Adipose tissue (tissue), 3 donors: ENCODE data around the gene RAB40C. TPM values are rescaled to one million over a fixed set of nuclear protein-coding genes. Genes with fewer than 3 reads are reported as not detected.
A peak's percentile ranks its signal among the peaks of the same experiment; 100 is the strongest.

ENCODE experiments used
- H3K27ac ChIP-seq: one replicate; pipeline ENCODE4 v1.5.1; 2013; ENCODE audit warnings: low read depth, low read length
- WGBS, 3 donors: extraction: QIAGEN DNeasy Blood & Tissue Kit; methylation state at CpG; one replicate each; pipeline ENCODE4 v1.1.7; 2013; 5-methylcytosine and 5-hydroxymethylcytosine counted together
- polyA plus RNA-seq, 3 donors: library from polyadenylated mRNA; stranded (reverse); fragments of 200-250 nt; gene quantifications; one replicate each; pipeline ENCODE4 v1.2.3, GENCODE V29; 2013
- donor health status: healthy with polysubstance abuse.
- donor health status: Bipolar disorder and iron deficiency.
- donor health status: healthy.

RAB40C gene, protein sequence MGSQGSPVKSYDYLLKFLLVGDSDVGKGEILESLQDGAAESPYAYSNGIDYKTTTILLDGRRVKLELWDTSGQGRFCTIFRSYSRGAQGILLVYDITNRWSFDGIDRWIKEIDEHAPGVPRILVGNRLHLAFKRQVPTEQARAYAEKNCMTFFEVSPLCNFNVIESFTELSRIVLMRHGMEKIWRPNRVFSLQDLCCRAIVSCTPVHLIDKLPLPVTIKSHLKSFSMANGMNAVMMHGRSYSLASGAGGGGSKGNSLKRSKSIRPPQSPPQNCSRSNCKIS
- 10 to 100 TPM; 16.0 to 42.5 (median 21.2) TPM for polyA plus RNA-seq

DNA sequence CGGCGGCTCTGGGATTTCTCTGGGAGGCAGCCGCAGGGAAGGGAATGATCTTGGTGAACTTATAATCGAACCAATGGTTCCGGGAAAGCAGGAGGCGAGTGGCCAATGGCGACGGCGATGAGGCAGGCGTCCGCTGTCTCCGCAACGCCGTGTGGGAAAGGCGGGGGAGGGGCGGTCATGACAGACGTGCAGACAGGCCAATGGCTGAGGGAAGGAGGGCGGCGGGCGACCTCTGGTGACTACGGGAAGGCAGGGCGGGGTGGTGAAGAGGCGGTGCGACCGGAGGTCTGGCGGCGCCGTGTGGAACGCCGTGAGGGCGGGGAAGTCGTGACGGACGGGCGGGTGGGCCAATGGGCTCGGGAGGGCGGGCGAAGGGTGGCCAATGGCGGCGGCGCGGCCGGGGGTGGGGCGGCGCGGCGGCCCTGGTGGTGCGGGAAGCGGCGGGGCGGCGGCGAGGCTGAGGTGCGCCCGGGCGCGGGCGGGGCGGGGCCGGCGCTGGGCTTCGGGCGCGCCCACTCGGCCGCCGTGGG, at the start of gene RAB40C:
Gene RAB40C, plus strand, starts transcription at position 409 of the 530 bp plus-strand sequence. CDS start 226 bp downstream, outside the sequence.
- 0 to 1% (median 1%) methylated on average over 47 to 62 of the region's 67 CpGs for WGBS, 3 donors
- H3K27ac ChIP-seq = peak within 1 kb of the TSS; percentile 63

DNA sequence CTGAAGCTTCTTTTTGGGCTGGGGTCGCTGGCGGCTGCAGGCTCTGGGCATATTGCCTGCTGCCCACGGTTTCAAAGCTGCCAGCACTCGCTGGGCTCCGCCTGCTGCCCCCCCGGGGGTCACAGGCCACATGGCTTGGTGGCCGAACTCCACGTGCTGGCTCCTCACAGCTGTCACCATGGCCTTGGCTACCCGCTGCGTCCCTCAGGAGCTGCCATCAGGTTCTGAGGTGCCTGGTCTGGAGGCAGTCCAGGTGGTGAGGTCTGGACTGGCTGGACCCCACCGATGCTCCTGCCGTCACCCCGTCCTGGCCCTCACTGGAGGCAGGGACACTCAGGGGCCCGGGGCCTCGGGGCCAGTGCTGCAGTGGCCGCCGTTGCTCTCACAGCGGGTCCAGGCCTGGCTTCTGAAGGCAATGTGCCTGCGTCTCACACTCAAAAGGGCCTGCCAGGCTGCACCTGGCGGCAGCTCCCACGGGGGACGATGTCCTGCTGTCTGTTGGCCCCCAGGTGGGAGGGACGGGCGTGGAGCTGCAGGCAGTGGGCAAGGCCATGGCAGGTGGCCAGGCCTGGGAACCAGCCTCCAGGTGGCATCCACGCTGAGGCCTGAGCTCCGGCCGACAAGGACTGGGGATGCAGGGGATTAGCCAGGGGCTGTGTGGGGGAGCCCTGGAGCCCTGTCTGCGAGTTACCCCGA, 49.1 kb upstream of the RAB40C start:
- H3K27ac ChIP-seq = no peak overlapping the region
- 50 to 91% (median 90%) methylated on average over 28 to 29 of the region's 29 CpGs for WGBS, 3 donors

DNA sequence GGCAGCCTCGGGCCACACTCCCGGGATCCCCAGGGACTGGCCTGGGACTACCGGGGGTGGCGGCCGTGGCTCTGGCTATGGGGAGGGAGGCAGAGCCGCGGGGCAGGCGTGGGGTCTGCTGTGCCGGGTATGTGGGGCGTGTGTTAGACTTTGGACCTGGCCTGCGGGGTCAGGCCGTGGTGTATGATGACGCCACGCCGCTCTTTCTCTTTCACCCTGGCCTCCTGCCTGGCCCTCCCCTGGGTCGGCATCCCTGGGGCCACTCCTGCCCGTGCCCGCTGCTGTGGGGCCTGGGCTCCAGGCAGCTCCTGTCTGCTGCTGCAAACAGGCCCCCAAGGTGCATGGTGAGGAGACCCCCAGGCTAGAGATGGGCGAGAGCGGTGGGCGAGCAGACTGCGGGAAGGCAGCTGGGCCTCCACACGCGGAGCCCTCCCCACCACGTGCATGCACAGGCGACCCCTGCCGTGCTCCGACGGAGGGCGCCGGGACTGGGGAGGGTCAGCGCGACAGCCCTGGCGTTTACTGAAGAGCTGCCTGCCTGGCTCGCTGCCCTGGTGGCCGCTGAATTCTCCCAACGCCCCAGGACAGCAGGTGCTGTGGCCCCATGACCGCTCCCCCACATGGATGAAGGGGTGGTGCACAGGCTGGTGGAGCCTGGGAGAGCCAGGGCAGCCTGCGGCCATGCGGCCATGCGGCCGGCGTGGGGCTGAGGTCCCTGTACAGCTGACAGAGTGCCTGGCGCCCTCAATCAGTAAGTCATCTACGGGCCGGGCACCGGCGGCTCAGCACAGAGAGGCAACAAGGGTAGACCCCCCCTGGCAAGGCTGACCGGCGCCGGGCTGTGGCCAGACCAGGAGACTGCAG, 46.3 kb upstream of the RAB40C start:
- 86 to 93% (median 86%) methylated on average over 49 to 51 of the region's 51 CpGs for WGBS, 3 donors

DNA sequence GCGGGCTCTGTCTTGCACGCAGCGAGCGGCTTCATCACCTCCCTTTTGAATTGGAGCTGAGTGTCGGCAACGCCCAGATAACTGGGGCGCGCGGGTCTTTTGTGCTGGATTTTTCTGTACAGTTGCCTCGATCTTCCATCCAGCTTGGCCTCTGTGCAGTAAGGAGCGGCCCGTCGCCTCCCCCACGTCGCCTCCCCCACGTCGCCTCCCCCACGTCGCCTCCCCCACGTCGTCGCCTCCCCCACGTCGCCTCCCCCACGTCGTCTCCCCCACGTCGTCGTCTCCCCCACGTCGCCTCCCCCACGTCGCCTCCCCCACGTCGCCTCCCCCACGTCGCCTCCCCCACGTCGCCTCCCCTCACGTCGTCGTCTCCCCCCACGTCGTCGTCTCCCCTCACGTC, 45.3 kb upstream of the RAB40C start:
- WGBS, 3 donors = 88 to 94% (median 92%) methylated on average over 39 to 46 of the region's 46 CpGs
- no peak overlapping the region for H3K27ac ChIP-seq

More for the DNA sequence above, 46.3 kb upstream of the RAB40C start:
- H3K27ac ChIP-seq = no peak overlapping the region

DNA sequence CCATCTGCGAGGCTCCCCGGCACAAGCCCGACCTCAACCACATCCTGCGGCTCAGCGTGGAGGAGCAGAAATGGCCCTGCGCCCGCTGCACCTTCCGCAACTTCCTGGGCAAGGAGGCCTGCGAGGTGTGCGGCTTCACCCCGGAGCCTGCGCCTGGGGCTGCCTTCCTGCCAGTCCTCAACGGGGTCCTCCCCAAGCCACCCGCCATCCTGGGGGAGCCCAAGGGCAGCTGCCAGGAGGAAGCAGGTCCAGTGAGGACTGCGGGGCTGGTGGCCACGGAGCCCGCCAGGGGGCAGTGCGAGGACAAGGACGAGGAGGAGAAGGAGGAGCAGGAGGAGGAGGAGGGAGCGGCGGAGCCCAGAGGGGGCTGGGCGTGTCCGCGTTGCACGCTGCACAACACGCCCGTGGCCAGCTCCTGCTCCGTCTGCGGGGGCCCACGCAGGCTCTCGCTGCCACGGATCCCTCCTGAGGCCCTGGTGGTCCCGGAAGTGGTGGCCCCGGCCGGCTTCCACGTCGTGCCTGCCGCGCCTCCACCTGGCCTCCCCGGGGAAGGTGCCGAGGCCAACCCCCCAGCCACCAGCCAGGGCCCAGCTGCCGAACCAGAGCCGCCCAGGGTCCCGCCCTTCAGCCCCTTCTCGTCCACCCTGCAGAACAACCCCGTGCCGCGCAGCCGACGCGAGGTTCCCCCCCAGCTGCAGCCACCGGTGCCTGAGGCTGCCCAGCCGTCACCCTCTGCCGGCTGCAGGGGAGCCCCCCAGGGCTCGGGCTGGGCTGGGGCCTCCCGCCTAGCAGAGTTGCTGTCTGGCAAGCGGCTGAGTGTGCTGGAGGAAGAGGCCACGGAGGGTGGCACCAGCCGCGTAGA, 42.7 kb upstream of the RAB40C start:
- WGBS, 3 donors = 62 to 68% (median 65%) methylated on average over 42 to 60 of the region's 60 CpGs

DNA sequence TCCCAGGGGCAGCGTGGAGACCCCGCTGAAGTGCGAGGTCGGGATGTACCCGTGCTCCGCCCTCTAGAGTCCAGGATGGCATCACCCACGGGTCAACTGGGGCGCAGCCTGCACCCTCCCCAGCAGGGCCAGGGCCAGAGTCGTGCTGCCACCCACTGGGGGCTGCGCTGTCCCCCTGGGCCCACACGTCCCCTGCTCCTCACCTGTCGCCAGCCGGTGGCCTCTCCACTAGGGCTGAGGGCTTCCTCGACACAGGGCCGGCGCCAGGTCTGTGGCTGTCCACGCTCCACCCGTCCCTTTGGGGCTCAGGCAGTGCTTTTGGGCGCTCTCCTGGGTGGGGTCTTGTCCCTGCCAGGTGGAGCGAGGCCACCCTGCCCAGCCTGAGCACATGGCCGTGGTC, 41.3 kb upstream of the RAB40C start:
- WGBS, 3 donors = 91 to 97% (median 95%) methylated on average over 20 to 21 of the region's 21 CpGs
- H3K27ac ChIP-seq = no peak overlapping the region

More for the DNA sequence above, 42.7 kb upstream of the RAB40C start:
- H3K27ac ChIP-seq = no peak overlapping the region

DNA sequence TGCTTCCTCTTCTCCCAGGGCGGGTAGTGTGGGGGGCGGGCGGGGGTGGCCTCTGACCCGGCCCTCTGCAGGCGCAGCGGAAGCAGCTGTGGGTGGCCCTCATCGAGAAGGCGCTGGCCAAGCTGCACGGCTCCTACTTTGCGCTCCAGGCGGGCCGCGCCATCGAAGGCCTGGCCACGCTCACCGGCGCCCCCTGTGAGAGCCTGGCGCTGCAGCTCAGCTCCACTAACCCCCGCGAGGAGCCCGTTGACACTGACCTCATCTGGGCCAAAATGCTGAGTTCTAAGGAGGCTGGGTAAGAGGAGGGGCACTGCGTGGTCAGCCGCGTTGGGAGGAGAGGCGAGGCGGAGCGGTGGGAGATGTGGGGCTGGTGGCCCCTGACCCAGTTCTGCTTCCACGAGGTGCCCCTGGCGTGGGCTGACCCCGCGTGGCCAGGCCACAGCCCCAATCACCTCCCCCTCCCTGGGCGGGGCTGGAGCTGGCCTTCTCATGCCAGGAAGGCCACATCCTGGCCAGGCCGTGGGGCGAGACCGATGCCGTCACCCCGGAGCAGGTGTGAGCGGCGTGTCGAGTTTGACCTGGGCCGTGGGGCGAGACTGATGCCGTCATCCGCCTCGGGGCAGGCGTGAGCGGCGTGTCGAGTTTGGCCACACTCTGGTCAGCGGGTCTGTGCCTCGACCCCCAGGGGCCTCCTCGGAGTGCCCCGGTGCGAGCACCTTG, 40.2 kb upstream of the RAB40C start:
- no peak overlapping the region for H3K27ac ChIP-seq
- WGBS, 3 donors = 93 to 96% (median 96%) methylated on average over 53 to 54 of the region's 54 CpGs

DNA sequence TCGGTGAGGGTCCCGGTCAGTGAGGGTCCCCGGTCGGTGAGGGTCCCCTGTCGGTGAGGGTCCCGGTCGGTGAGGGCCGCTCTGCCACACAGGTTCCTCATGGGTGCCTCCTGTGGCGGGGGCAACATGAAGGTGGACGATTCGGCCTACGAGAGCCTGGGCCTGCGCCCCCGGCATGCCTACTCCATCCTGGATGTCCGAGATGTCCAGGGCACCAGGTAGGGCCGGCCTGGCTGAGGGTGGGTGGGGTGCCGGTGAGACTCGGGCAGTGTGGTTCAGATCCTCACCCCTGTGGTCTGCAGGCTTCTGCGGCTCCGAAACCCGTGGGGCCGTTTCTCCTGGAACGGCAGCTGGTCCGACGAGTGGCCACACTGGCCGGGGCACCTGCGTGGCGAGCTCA, 38.7 kb upstream of the RAB40C start:
- WGBS, 3 donors = 96 to 98% (median 96%) methylated on average over 28 of the region's 28 CpGs
- H3K27ac ChIP-seq = no peak overlapping the region

DNA sequence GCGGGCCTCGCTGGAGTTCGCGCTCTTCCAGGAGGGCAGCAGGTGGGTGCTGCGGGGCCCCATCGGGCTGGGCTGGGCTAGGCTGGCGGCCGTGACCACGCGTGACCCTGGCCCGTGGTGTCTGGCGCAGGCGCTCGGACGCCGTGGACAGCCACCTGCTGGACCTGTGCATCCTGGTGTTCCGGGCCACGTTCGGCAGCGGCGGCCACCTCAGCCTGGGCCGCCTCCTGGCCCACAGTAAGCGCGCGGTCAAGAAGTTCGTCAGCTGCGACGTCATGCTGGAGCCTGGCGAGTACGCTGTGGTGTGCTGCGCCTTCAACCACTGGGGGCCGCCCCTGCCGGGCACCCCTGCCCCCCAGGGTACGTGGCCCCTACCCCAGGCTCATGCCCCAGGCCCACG, 37.7 kb upstream of the RAB40C start:
- WGBS, 3 donors = 96 to 97% (median 97%) methylated on average over 30 to 35 of the region's 35 CpGs
- H3K27ac ChIP-seq = no peak overlapping the region

DNA sequence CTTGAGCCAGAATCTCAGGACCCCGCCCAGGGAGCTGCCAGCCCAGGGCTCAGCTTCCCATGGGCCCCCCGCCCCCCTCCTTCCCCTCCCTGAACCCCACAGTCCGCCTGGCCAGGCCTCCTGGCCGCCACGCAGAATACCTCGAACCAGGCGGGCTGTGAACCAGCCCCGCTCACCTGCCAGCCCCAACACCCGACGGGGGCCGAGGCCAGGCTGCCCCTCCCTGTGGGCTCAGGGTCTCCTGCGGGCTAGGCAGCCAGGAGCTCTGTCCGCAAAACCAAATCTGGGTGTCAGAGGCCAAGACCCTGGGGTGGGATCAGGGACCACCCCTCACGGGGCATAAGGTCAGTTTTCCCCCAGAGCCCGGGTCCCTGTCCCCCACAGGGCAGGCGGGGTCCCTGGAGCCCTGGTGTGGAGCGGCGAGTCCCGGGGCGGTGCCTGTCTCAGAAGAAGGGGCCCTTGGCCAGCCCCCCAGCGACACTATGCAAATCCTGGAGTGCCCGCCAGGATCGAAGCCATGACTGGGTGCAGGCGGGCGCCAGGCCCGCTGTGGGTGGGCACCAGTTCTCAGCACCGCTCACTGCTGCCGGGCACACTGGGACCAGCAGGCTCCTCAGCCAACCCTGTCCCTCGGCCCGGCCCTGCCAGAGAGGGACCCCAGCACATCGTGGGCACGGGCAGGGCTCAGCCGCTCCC, 36.1 kb upstream of the RAB40C start:
- H3K27ac ChIP-seq = no peak overlapping the region
- 94 to 96% (median 94%) methylated on average over 27 to 33 of the region's 33 CpGs for WGBS, 3 donors

DNA sequence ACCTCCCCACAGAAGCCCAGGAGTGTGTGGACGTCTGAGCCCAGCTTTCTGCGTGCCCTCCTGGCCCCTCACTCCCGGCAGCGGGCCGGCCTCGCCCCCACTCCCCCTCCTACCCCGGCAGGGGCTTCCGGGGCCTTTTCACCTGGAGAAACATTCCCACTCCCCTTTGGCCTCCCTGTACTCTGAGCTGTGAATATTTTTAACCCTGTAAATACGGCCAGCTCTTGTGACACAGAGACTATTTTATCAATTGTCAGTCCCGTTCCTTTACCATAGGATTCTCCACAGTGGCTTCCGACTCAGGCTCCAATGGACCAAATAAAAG, 35.6 kb upstream of the RAB40C start:
- 85 to 89% (median 86%) methylated on average over 11 of the region's 11 CpGs for WGBS, 3 donors
- H3K27ac ChIP-seq = no peak overlapping the region

DNA sequence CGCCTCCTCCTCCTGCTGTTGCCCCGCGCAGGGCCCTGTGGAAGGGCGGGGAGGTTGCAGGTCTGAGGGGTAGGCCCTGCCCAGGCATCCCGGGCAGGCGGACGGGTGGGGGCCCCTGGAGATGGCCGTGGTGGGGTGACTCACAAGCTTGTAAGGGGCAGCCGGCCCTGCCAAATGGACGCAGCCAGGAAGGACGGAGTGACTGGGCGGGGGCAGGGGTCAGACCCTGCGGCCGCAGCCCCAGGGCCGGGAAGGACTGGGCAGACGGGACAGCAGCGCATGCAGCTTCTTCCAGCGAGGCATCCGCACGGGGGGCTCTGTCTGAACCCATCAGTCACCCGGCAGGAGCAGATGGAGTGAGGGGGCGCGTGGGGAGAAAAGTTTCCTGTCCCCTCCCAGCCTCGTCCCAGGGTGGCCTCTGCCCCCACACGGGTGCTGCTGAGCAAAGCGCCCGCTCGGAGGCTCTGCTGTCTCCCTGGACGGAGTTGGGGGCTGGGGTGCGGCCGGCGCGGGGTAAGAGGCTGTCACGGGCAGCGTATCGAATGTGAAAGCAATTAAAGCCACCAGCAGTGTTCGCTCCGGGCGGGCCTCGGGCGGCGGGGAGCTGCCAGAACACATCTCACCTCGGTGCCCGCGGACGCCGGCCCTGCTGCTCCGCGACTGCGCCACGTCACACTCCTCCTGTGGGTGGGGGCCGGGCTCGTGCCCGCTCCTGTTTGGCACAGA, 35.1 kb upstream of the RAB40C start:
- WGBS, 3 donors = 77 to 85% (median 83%) methylated on average over 49 to 54 of the region's 54 CpGs
- H3K27ac ChIP-seq = no peak overlapping the region

DNA sequence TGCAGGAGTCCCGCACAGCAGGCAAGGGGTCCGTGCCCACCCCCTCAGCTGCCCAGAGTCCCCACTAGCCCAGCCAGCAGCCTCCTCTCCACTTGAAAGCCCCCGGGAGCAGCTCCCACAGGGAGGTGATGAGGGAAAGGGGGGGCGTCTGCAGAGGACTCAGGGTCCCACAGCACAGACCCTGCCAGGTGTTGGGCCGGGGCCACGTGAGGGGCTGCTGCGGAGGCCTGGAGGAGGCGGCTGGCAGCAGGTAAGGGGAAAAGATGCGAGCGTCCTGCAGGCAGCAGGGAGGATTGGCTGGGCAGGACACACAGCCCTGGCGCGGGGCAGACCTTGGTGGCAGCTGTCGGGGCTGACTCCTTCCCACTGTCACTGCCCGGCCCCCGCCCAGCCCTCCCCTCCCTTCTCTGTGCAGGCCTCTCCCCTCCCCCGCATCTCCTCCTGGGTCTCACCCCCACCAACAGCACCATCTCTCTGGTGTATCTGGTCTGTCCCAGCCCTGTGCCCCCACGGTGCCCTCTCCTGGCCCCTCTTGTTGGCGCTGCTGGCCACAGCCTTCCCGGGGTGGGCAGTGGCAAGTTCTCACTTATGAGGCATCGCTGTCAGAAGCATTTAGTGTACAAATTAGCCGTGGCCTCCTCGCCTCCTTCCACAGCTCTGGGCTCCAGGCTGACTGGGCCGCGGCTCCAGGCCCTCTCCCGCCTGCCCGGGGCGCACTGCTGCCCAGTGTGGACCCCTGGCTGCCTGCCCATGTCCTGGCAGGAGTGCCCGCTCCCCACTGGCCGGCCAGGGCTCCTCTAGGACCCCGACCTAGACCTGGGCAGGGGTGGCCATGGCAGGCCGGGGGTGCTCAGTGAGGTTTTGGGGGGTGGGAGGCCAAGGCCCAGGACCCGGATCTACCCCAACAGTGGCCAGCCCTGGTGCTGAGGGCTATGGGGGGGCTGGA, 34.1 kb upstream of the RAB40C start:
- no peak overlapping the region for H3K27ac ChIP-seq
- 68 to 82% (median 79%) methylated on average over 28 to 32 of the region's 32 CpGs for WGBS, 3 donors

DNA sequence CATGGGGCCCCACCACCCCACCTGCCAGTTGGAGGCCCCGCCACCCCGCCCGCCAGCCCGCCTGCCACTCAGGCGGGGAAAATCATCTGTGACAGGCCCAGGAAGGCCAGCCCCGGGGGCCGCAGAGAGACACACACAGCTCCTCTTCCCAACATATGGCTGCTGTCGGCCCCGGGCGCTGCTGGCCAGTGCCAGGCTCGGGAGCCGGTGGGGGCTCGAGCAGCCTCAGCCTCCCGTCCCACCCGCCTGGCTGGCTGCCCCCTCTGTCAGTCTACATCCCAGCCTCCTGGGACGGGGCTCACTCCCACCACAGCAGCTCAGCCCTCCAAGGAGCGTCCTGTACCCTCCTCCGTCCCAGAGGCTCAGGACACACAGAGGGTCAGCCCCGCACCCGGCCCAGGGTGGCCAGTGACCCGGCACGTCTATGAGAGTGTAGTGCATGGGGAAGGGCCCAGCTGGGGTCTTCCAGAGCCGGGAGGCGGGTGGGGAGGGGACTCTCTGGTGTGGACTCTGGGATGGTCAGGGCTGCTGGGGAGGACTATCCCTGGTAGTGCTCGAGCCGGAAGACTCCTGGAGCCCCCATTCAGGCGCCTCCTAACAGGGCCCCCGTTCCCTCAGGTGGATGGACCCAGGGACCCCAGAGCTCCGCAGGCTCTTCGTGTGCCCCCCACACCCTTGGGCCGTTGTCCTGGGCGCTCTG, 33.2 kb upstream of the RAB40C start:
- H3K27ac ChIP-seq = no peak overlapping the region
- 88 to 91% (median 89%) methylated on average over 25 to 32 of the region's 32 CpGs for WGBS, 3 donors
